H4 (cell line): Measurements from ENCODE around the gene SLC9A2. TPM values are rescaled to one million over a fixed set of nuclear protein-coding genes. Genes with fewer than 3 reads are reported as not detected.

Experiments
- DNase-seq: peaks from one replicate; pipeline ENCODE4 v3.0.0-alpha.2; 2015; ENCODE audit warnings: low spot score
- total RNA-seq: library from RNA; depleted of rRNA; stranded (reverse); fragments of >200 nt; shearing (Covaris generic); gene quantifications from 2 replicates; pipeline ENCODE4 v1.2.3, GENCODE V29; 2014; rRNA removed

The SLC9A2 gene
- total RNA-seq, 1 experiment from 2014 or later = 0.19 TPM

- no peak for DNase-seq
Measured at GRCh38 chr2:102735416-102736109, 116.2 kb downstream of the SLC9A2 start.

DNA sequence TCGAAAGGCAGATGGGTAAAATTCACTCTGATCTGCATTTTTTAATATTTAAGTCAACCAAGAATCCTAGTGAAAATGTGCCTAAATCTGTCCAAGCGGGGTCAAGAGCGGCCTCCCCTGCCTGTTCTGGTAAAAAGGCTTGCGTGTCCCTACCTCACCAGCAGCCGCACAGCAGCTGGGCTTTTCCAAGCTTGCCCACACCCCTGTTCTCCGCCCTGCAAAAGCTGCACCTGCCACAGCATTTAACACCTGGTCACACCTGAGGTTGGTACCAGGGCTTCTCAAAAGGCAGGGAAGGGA, 116.7 kb downstream of the SLC9A2 start:
- DNase-seq = no peak

GRCh38 chr2:102736410-102737409, 117.4 kb downstream of the SLC9A2 start:
- peak; percentile 24 for DNase-seq

DNA sequence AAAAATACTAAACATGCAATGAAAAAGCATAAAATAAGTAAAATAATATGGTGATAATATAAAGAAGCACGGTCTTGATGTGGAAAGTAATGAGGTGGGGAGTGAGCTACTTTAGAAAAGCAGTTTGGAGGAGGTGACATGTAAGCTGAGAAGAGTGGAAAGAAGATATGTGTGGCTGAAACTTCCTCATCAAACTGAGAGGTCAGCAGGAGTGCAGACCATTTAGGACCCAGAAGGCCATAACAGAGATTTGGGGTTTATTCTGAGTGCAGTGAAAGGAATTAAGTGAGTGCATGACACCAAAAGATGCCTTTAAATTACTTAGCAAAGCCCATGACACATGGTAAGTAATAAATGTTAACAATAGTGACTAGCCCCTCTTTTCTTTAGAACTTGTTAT, 118.1 kb downstream of the SLC9A2 start:
- no peak for DNase-seq

- DNase-seq = no peak
Measured at GRCh38 chr2:102743259-102743658, 123.9 kb downstream of the SLC9A2 start.

GRCh38 chr2:102748107-102748506, 128.8 kb downstream of the SLC9A2 start:
- no peak for DNase-seq

DNA sequence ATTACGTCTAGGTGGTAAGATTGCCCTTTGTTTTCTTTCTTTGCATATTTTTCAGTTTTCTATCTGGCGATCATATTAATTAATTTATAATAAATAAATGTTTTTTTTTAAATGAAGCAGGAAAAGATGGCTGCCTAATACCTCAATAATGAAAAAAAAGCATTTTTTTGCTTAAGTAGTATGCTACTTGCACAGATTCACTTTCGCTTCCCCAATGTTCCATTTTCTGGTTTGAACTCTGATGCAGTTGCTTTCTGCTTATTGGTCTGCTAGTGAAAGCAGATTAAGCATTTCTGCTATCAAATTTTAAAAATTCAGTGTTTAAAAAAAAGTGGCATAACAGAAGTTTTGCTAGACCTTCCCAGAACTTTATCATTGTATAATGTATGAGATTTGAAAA, 130.6 kb downstream of the SLC9A2 start:
- DNase-seq = no peak

GRCh38 chr2:102753563-102754159, 134.3 kb downstream of the SLC9A2 start:
- peak; percentile 44 for DNase-seq

GRCh38 chr2:102754456-102755145, 135.2 kb downstream of the SLC9A2 start:
- DNase-seq = no peak

DNA sequence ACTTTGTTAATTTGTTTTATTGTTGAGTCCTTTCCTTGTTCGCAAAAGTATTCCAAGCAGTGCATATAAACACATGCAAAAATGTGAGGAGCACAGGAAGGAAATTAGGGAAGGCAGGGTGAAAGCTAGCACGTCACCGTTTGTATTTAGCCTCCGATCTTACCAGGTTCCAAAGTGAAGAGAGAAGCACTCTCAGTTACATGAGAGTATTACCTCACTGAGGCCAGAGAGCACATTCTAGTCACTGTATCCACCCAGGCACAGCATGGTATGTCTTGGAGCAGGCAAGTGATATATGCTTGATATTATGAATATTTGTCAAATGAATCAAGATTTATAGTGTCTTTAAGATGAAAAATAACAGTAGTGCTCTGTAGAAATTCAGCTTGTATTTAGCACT, 135.9 kb downstream of the SLC9A2 start:
- DNase-seq = no peak

DNA sequence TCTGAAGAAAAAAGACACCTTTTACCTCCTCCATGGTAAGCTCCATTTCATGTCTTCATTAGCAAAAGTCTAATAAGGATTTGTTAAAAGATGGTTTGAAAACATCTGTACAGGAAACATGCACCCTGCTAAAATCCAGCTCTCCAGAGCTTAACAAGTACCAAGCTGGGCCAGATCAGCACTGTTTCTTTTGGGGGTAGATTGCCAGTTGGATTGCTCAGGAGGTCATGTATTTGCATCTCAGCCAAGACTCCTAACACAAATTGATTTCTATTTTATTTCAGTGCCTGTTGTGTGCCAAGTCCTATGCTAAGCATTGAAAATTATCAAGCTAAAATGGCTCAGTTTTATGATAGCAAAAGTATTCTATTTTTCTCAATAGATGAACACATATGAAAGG, 139.1 kb downstream of the SLC9A2 start:
- DNase-seq = no peak

Other genes with a start within 250 kb of the SLC9A2 start
- gene IL18RAP, start 196.4 kb upstream of the SLC9A2 start, total RNA-seq = 0.06 TPM in 1 of 2 replicates, not detected in the other
- not detected in 2 replicates for gene SLC9A4, start 146.3 kb upstream of the SLC9A2 start, total RNA-seq
- 4.5 TPM in 2 replicates for gene TMEM182, start 142.5 kb downstream of the SLC9A2 start, total RNA-seq